ENCODE results near the gene PGPEP1. TPM values are rescaled to one million over a fixed set of nuclear protein-coding genes. Genes with fewer than 3 reads are reported as not detected.

Gene PGPEP1
- polyA plus RNA-seq, 1 experiment, result 32.2 TPM

GRCh38 chr19:18414504-18415177, 74.2 kb downstream of the PGPEP1 start:
- peak overlapping the region; percentile 26 for H3K4me3 ChIP-seq (ENCODE audit: low read depth, low read length)
- DNase-seq (ENCODE audit: low read depth), result no peak
- ChIA-PET POLR2A (no interaction called here), CTCF (interaction anchor here (0.8 to 12.0 kb wide), 13 partner anchors 13 to 229 kb away, joined by 3 to 126 read pairs (median 5); partner anchors contain the start of genes GDF15, LSM4 and PGPEP1)
- TF ChIP-seq, protein P1, sequence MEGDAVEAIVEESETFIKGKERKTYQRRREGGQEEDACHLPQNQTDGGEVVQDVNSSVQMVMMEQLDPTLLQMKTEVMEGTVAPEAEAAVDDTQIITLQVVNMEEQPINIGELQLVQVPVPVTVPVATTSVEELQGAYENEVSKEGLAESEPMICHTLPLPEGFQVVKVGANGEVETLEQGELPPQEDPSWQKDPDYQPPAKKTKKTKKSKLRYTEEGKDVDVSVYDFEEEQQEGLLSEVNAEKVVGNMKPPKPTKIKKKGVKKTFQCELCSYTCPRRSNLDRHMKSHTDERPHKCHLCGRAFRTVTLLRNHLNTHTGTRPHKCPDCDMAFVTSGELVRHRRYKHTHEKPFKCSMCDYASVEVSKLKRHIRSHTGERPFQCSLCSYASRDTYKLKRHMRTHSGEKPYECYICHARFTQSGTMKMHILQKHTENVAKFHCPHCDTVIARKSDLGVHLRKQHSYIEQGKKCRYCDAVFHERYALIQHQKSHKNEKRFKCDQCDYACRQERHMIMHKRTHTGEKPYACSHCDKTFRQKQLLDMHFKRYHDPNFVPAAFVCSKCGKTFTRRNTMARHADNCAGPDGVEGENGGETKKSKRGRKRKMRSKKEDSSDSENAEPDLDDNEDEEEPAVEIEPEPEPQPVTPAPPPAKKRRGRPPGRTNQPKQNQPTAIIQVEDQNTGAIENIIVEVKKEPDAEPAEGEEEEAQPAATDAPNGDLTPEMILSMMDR (IDR thresholded peaks at IDR 0.05; ENCODE audit: insufficient read depth, low read depth, low read length), result no peak
- H3K36me3 ChIP-seq (ENCODE audit: control insufficient read depth, insufficient read depth, low read length), result no peaks in the 10 kb centered on the region
- H3K27me3 ChIP-seq (ENCODE audit: control insufficient read depth, insufficient read depth, low read length), result no peaks in the 10 kb centered on the region

DNA sequence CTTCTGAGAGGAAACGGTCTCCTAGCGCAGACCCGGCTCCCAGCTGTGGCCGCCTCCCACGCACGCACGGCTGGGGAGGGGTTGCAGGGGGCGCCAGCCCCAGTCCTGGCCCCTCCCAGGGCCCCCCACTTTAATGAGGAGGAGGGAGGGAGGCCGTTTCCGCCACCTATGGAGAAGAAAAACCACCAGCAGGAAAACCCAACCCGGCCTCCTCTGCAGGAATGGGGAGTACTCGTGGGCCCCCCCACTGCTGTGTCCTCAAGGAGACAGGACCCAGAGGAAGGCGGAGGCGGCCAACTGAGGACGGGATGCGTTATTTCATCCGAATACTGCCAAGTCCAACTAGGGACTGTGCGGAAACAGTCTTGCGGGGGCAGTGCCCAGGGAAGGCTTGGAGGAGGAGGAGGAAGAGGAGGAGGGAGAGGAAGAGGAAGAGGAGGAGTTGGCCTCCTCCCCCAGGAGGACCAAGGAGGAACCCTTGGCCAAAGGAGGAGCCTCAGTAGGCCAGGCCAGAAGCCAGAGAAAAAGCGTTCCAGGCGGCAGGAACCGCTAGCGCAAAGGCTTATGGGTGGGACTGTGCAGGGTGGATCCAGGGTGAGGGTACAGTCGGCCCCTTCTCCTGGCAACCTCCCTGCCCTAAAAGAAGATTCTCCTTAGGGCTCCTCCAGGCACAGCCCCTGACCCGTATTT, 74.9 kb downstream of the PGPEP1 start:
- Histone ChIP-seq H3K4me3 (ENCODE audit: low read depth, low read length) (peak overlapping the region; percentile 26), H3K27me3 (ENCODE audit: control insufficient read depth, insufficient read depth, low read length) (no peaks in the 10 kb centered on the region), H3K36me3 (ENCODE audit: control insufficient read depth, insufficient read depth, low read length) (no peaks in the 10 kb centered on the region)
- no peak for DNase-seq (ENCODE audit: low read depth)
- TF ChIP-seq, protein P1 (IDR thresholded peaks at IDR 0.05; ENCODE audit: insufficient read depth, low read depth, low read length), result no peak
- CTCF ChIA-PET, result interaction anchor here (0.8 to 12.0 kb wide), 14 partner anchors 13 to 230 kb away, joined by 3 to 126 read pairs (median 5); partner anchors contain the start of genes GDF15, LSM4 and PGPEP1
- POLR2A ChIA-PET, result no interaction called here

DNA sequence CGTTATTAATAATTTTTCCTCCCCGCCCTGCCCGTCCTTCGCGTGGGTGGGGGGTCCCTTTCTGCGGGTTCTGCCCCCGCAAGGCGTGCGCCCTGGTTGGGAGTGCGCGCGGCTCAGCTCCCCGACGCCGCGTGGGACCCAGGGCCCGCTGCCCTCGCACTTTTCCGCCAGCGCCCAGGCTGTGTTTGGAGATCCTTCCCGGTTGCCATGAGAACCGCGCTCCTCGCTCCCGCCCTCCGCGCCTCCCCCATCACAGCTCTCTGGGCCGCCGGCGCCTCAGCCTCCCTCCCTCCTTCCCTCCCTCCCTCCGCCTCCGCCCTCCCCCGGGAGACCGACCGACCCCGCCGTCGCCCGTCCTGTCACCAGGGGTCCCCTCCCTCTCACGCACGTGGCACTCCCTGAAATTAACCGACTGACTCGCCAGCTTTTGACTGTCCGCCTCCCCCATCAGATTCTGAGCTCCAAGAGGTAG, 76.4 kb downstream of the PGPEP1 start:
- ChIA-PET POLR2A (interaction anchor here (0.8 kb wide), 2 partner anchors 20 to 83 kb away, joined by 3 read pairs; no protein-coding TSS in a partner anchor), CTCF (interaction anchor here (0.7 to 12.0 kb wide), 11 partner anchors 11 to 172 kb away, joined by 3 to 101 read pairs (median 6); partner anchors contain the start of genes GDF15 and REX1BD)
- TF ChIP-seq, protein P1 (IDR thresholded peaks at IDR 0.05; ENCODE audit: insufficient read depth, low read depth, low read length), result no peak
- no peak for DNase-seq (ENCODE audit: low read depth)
- Histone ChIP-seq H3K36me3 (ENCODE audit: control insufficient read depth, insufficient read depth, low read length) (no peaks in the 10 kb centered on the region), H3K4me3 (ENCODE audit: low read depth, low read length) (peak overlapping the region; percentile 35), H3K27me3 (ENCODE audit: control insufficient read depth, insufficient read depth, low read length) (no peaks in the 10 kb centered on the region)

DNA sequence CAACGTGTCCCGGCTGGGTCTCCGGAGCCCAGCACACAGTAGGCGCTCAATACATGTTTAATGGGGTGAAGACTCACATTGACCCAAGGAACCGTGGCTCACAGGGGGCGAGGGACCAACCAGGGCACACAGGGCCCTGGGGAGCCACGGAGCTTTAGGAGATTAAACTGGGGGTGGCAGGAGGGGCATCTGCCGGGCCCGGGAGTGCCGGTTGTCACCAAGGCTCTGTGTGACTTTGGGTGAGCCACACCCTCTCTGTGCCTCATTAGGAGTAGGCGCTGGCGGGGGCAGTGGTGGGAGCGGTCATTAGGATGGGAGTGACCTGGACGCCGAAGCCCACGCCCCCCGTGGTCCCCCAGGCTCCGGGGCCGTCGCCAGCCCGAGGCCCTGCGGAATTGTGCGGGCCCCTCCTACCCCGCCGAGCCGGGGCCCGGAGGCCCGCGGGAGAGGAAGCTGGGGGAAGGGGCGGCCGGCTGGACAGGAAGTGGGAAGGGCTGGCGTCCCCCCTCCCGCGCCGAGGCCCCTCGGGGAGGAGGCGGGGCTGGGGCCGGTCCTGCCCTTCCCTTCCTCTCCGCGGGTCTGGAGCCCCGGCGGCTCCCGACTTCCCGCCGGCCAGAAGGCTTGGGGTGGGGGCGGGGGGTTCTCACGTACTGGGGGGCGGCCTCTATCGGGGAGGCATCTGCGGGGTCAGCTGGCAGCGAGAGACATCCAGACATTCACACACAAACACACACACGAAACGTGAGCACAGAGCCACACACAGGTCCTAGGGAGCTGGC, 77.0 kb downstream of the PGPEP1 start:
- ChIA-PET POLR2A (interaction anchor here (0.6 to 0.8 kb wide), 4 partner anchors 83 to 352 kb away, joined by 3 read pairs; no protein-coding TSS in a partner anchor), CTCF (interaction anchor here (0.7 to 12.0 kb wide), 9 partner anchors 11 to 171 kb away, joined by 3 to 101 read pairs (median 5); partner anchors contain the start of genes GDF15 and REX1BD)
- TF ChIP-seq, protein P1 (IDR thresholded peaks at IDR 0.05; ENCODE audit: insufficient read depth, low read depth, low read length), result no peak
- Histone ChIP-seq H3K36me3 (ENCODE audit: control insufficient read depth, insufficient read depth, low read length) (peaks cover 1% of the 10 kb centered on the region; the same call in 1 of the 2 replicates), H3K27me3 (ENCODE audit: control insufficient read depth, insufficient read depth, low read length) (no peaks in the 10 kb centered on the region), H3K4me3 (ENCODE audit: low read depth, low read length) (peak overlapping the region; percentile 35)
- no peak for DNase-seq (ENCODE audit: low read depth)

Data from BJ (cell line).